HL-60/S4 treated with phorbol 12-myristate 13-acetate at 8.2 ng/mL for 4 days and 3 days (cell line): ENCODE data around the gene RPSA.
"Not testable (repeated sequence)": the region's sequence is repeated elsewhere in the genome, so short reads cannot be mapped to it uniquely, and the experiment has no call there.

ENCODE experiments used
- in situ Hi-C: fragments of 300-500 bp; cut with MboI; formaldehyde crosslinking; loops from 2 replicates; pipeline ENCODE4 v1.15.0; 2022; ENCODE audit warnings: low sequenced_read_pairs

The RPSA gene

GRCh38 chr3:39388153-39388552 lies 18.4 kb upstream of the RPSA start:
- in situ Hi-C loops, result no loop called here

- in situ Hi-C loops, result no loop called here
Observed at GRCh38 chr3:39388741-39389248, 17.7 kb upstream of the RPSA start.

GRCh38 chr3:39390181-39390580 lies 16.3 kb upstream of the RPSA start:
- in situ Hi-C loops, result no loop called here

- in situ Hi-C loops, result no loop called here
Observed at GRCh38 chr3:39396690-39397089, 9.8 kb upstream of the RPSA start.

- in situ Hi-C loops, result no loop called here
Observed at GRCh38 chr3:39398700-39399099, 7.8 kb upstream of the RPSA start.

- in situ Hi-C loops, result no loop called here
Observed at GRCh38 chr3:39401983-39402382, 4.5 kb upstream of the RPSA start.

GRCh38 chr3:39404943-39405686 lies 1.4 kb upstream of the RPSA start:
- in situ Hi-C loops, result no loop called here

- in situ Hi-C loops, result no loop called here
Observed at GRCh38 chr3:39405687-39406367, 693 bp upstream of the RPSA start.

GRCh38 chr3:39407259-39407629 lies 724 bp downstream of the RPSA start:
- in situ Hi-C loops, result no loop called here

- in situ Hi-C loops, result no loop called here
Observed at GRCh38 chr3:39407773-39408492, 1.4 kb downstream of the RPSA start.

GRCh38 chr3:39408493-39409372 lies 2.2 kb downstream of the RPSA start:
- in situ Hi-C loops, result no loop called here

GRCh38 chr3:39409514-39410136 lies 3.1 kb downstream of the RPSA start:
- in situ Hi-C loops, result no loop called here

- in situ Hi-C loops, result no loop called here
Observed at GRCh38 chr3:39410893-39411292, 4.4 kb downstream of the RPSA start.

- in situ Hi-C loops, result no loop called here
Observed at GRCh38 chr3:39412668-39413260, 6.2 kb downstream of the RPSA start.

- in situ Hi-C loops, result no loop called here
Observed at GRCh38 chr3:39413691-39414420, 7.3 kb downstream of the RPSA start.

GRCh38 chr3:39414421-39414907 lies 7.9 kb downstream of the RPSA start:
- in situ Hi-C loops, result no loop called here

- in situ Hi-C loops, result not testable (repeated sequence)
Observed at GRCh38 chr3:39415302-39415701, 8.8 kb downstream of the RPSA start.

GRCh38 chr3:39415983-39416382 lies 9.5 kb downstream of the RPSA start:
- in situ Hi-C loops, result no loop called here

GRCh38 chr3:39416998-39417397 lies 10.5 kb downstream of the RPSA start:
- in situ Hi-C loops, result not testable (repeated sequence)
